Measurements from ENCODE around the gene DMXL1.

Gene DMXL1

DNA sequence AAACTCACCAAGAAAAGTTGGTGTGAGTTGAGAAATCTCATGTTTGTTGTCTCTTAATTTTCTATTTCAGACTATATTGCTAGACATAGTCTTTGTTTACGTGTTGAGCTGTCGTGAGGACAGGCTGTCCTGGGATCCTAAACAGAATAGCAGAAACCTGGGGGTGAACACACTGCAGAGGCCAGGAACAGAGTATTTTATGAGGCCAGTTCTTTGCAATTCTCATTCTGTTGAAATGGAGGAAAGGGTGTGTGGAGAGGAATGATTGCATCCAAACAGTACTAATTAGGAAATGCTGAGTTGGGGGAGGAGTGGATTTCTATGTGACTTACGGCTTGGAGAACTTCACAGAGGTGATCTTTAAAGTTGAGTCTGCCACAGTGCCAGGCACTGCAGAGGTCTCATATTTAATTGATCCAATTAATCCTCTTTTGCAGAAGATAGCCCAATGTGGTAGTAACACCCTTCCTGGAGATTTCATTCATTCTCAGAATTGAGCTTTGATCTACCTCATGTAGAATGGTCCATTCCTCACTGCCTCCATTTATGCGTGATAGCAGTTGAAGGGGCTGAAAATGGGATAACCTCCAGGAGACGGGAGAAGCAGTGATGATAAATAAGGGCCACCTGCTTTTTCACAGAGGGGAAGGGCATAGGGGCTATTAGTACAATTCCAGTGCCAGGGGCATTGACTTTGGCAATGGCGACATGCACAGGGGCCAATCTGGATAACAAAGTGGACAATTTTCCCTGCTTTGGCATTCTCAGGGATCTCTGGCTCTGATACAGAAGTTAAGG lies 200.3 kb downstream of the DMXL1 start:
- DNase-seq = no peak

- no peak for DNase-seq
These were observed 201.2 kb downstream of the DMXL1 start for GRCh38 chr5:119271758-119272730.

GRCh38 chr5:119273391-119273839 lies 202.5 kb downstream of the DMXL1 start:
- no peak for DNase-seq

- DNase-seq = no peak
These were observed 203.3 kb downstream of the DMXL1 start for GRCh38 chr5:119274030-119274766.

GRCh38 chr5:119274767-119275130 lies 203.9 kb downstream of the DMXL1 start:
- DNase-seq = no peak

- no peak for DNase-seq
These were observed 204.3 kb downstream of the DMXL1 start for GRCh38 chr5:119275146-119275545.

DNA sequence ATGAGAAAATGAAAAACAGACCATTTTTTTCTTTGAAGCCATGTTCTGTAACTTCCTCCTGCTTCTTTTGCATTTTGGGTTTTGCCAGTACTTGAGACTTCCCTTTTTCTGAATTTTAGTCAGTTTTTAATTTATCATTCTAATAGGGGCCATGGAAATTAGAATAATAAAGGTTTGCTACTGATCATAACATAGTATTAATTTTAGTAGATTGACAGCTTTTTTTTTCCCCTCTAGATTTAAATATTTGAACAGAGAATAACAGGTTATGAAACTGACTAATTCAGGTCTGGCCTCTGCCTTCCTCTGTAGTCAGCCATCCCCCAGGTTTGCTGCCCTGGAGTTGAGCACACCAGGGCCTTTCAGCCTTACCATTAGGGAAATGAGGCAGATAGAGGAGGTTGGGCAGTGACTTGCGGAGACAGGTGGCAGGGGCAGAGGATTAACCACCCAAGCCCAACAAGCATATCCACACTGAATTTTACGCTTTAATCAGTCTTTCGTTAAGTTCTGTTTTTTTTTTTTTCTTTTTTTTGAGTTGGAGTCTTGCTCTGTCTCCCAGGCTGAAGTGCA lies 204.8 kb downstream of the DMXL1 start:
- no peak for DNase-seq

DNA sequence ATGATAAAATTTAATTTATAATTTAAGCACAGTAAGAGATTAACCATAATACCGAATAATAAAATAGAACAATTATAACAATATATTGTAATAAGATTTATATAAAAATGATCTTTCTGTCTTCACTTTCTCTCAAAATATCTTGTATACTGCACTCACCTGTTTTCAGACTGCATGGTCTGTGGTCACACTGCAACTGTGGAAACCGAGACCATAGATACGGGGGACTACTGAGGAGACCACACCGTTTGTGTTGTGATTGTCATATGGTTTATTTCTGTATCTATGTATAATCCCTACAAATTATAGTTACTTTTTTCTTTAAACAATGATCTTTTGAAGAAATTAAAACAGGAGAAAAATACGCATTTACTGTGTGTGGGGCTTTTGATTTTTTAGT lies 206.1 kb downstream of the DMXL1 start:
- no peak for DNase-seq

DNA sequence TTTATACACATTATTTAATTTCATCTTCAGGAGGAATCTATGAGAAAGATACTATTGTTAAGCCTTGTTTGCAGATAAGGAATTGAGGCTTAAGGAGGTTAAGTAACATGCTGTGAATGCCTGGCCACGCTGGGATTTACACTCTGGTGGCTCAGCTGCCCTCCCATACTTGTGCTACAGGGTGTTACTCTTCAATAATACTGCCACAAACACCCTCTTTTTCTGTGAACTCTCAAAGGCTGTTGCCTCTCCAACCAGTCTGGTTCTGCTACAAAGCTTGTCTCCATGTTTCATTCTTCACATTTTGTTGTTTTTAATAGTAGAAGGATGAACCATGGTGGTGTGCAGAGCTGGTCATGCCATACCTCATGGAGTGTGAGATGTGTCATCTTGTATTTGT lies 208.2 kb downstream of the DMXL1 start:
- no peak for DNase-seq

GRCh38 chr5:119280380-119280779 lies 209.5 kb downstream of the DMXL1 start:
- DNase-seq = no peak

DNA sequence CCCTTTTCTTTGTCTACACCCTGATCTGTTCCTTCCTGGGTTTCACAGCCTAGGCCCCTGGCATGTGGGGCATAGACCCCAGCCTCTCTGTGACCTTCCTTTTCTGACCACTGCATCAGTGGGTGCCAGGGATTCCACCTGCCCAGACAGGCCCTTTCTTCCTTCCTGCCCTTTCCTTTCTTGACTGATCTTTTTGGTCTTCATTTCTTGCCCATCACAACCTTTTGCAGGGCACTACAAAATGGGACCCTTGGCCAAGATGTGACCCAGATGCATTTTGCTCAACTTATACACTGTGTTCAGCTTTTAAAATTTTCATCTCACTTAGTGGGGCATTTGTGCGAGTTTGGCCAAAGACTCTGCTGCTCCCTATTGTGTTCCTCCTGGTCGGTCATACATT lies 211.7 kb downstream of the DMXL1 start:
- DNase-seq = no peak

GRCh38 chr5:119284031-119284430 lies 213.1 kb downstream of the DMXL1 start:
- DNase-seq = no peak

DNA sequence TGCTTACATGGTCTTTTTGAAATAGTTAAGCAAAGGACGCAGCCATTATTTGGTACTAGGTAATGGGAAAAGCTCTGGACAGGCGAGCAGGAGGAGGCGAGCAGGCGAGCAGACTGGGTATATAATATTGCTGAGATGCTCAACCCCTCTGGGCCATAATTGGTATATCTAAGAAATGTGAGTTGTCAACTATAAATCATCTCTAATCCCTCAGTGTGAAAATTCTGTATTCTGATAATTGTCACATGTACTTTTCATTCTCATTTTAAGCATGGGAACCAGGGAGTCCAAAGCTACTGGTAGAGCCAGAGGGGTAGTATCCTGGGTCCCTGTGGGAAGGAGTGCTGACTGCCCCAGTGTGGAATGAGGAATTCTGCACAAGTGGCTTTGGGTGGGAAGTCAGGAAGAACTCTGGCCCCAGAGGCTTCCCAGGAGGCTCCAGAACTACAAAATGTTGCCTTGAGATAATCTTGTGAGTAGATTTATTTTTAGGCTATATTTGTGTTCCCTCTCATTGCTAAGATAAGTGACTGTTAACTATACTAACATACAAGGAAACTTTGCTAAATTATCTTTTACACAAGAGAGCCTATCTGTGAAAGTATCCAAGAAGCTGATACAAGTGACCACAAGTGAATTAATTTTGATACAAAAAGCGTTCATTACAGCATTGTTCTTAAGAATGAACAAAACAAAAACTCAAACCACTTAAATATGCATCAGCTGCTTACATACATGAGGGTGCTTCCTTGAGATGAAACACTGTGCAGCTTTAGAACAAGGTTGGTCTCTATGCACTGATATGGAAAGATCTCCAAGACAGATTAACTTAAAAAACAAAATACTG lies 214.4 kb downstream of the DMXL1 start:
- no peak for DNase-seq

GRCh38 chr5:119286511-119287488 lies 215.9 kb downstream of the DMXL1 start:
- no peak for DNase-seq

DNA sequence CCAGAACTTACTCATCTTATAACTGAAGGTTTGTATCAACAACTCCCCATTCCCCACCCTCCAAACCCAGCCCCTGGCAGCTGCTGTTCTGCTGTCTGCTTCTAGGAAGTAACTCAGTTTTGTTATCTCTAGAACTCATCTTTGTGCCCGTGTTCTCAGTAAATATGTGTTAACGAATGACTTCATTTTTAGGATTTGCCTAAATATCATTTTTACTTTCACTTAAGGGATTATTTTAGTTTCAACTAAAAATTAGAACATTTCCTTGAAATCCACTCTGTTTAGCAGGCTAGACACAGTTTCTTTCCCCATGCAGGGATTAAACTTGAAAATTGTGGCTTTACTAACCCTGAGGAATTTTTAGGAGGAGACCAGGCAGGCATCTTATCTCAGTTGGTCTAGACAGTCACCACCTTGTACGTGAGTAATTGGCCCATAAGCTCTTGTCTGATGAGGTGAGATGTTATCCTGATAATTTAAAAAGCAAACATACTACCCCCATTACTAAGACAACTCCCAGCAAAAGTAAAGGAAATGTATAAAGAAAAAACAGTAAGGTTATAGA lies 216.7 kb downstream of the DMXL1 start:
- no peak for DNase-seq

DNA sequence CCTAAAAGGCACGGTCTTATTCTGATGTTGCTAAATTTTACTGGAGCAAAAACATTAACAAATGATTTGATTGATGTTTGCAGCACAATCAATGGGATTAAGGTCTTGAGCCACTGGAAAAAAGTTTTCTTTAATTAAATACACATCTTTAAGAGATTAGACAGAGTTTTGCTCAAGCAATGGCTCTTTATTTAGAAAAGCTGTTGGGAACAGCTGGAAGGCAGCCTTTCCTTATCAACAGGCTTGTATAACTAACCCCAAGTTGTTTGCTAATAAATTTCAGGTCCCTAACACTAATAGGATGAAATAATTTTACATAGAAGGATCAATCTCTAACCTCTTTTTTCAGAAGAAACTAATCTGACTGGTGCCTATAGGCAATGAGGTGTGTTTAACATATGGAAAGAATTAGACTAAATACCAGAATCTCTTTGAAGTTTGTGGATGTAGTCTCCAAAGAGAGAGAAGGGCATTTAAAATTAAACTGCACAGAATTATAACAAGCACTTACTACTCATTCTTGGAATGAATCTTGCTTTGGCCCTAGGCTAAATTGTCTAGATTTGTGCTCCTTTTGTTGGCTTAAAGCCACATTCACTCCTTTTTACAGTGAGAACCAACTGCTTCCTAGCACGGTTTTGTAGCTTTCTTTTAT lies 217.6 kb downstream of the DMXL1 start:
- DNase-seq = no peak

DNA sequence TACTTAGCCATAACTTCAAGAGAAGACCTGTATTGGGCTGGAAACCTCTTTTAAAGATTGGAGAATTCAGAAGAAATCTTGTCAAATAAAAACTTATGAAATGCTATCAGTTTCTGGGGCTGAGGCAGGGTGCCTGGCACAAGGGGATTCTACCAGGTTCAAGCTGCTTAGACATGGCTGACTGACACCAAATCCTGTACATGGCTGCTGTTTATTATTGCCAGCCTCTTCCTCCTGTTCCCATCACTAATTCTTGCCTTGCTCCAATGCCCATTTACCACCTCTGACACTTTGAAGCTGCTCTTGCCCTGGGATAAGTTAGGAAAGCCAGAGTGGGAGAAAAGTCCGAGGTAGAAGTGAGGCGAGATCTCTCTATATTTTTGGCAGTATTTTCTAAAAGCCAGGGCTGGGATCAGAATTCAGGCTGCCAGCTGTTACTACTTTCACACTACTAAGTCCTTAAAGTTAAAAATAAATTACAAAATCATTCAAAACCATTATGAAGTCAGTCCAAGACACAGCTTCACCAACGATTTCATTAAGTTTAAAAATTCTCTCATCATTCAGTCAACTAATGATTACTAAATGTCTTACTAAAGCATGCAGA lies 218.7 kb downstream of the DMXL1 start:
- DNase-seq = no peak

DNA sequence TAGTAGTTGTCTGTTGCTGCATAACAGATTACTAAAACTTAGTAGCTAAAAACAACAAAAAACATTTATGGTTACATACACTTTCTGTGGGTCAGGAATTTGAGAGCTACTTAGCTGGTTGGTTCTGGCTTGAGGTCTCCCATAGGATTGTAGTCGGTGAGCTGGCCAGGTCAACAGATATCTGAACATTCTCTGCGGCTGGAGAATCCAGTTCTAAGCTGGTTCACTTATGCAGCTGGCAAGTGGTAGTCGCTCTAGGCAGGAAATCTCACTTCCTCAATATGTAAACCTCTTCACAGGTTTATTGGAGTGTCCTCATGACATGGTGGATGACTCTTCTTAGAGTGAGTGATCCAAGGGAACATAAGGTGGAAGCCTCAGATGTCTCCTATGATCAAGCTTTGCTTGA lies 219.3 kb downstream of the DMXL1 start:
- DNase-seq = no peak

- no peak for DNase-seq
These were observed 219.7 kb downstream of the DMXL1 start for GRCh38 chr5:119290607-119291006.
